D721Med (cell line): ENCODE results near the gene MPDU1.

Source experiments
- DNase-seq: peaks from one replicate; pipeline ENCODE4 v3.0.0; 2011; ENCODE audit warnings: low spot score; ENCODE audit not compliant: insufficient read length
- FAIRE-seq: peaks from 2 replicates; lab custom pipeline; 2011; peaks lifted over from hg19 to GRCh38; lab: Jason Lieb, UNC
- TF ChIP-seq, protein P1 (sequence below): IDR thresholded peaks from 2 replicates; pipeline ENCODE4 v1.5.1; 2012; ENCODE audit warnings: mild to moderate bottlenecking, control low read depth; ENCODE audit not compliant: insufficient read depth; ENCODE audit errors: missing control alignments

The MPDU1 gene

DNA sequence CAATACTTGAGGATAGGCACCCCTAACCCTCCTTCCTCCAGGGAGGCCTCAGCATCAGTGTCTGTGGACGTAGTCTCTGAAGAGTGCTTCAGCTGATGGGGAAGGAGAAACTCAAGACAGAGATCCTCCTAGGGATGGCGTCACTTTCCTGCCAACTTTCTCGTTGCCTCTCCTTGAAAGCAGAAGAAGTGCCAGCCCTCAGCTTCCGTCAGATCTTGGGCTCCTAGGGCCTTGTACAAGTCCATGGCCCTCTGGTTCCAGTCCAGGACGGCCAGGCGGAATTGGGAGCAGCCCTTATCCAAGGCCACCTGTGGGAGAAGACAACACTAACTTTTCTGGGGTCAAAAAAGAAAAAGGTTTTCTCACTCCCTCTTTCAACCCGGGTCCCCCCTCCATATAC is 42.7 kb downstream of the MPDU1 start:
- no peak for FAIRE-seq
- DNase-seq = no peak
- TF ChIP-seq, protein P1, sequence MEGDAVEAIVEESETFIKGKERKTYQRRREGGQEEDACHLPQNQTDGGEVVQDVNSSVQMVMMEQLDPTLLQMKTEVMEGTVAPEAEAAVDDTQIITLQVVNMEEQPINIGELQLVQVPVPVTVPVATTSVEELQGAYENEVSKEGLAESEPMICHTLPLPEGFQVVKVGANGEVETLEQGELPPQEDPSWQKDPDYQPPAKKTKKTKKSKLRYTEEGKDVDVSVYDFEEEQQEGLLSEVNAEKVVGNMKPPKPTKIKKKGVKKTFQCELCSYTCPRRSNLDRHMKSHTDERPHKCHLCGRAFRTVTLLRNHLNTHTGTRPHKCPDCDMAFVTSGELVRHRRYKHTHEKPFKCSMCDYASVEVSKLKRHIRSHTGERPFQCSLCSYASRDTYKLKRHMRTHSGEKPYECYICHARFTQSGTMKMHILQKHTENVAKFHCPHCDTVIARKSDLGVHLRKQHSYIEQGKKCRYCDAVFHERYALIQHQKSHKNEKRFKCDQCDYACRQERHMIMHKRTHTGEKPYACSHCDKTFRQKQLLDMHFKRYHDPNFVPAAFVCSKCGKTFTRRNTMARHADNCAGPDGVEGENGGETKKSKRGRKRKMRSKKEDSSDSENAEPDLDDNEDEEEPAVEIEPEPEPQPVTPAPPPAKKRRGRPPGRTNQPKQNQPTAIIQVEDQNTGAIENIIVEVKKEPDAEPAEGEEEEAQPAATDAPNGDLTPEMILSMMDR = no peak

DNA sequence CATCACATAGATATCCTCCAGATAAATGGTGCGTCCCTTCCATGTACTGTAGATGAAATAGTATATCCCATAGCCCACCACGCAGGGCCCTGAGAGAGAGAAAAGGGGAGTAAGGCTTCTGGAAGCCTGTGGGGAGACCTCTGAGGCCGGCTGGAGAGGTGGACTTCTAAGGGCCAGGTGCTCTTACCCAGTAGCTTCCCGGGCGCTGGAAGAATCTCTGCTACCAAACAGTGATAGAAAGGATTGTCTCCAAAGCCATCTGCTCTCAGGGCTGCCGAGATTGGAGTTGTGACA is 43.3 kb downstream of the MPDU1 start:
- FAIRE-seq (no peak), DNase-seq (no peak)
- TF ChIP-seq, protein P1 = no peak

DNA sequence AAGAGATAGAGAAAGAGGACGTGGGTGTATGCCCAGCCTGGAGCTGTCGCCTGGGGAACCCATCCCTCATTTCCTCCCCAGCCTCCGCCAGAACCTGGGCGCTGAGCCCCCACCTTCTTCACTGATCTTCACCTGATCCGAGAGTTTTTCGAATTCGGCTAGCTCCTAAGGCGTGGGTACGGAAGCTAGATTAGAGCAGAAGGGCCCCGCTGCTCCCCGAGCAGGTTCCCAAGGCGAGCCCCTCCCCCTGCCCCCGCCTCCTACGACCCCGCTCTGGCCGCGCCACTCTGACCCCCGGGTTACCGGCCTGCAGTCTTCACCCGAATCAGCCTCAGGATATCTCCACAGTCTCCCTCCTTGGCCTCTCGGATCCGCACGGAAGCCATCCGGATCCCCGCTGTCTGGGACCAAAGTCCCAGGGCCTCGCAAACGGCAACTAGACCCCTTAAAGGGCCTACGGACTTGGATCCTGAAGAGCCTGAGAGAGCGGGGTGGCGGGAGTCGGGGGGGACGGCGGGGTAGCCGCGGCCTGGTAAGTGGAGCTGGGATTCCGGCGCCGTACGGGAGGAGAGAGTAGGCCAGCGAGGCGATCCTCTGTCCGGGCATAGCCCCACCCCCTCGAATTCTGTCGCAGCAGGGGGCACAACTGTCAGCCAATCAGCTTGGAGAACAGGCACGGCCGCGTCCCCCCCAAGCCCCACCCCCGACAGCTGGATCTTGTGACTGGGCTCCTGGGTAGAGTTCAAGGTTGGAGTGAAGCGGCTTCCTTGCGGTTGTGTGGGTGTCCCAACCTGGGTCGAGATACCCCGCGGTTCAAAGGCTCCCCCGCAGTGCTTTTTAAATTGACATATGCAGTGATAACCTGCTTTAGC is 43.8 kb downstream of the MPDU1 start, which contains the start of gene SAT2:
Gene SAT2, minus strand, starts transcription at position 572 of the 872 bp plus-strand sequence. Its CDS starts 186 bp downstream, at position 386.
- FAIRE-seq (no peak), DNase-seq (peak; percentile 100)
- TF ChIP-seq, protein P1 = no peak

DNA sequence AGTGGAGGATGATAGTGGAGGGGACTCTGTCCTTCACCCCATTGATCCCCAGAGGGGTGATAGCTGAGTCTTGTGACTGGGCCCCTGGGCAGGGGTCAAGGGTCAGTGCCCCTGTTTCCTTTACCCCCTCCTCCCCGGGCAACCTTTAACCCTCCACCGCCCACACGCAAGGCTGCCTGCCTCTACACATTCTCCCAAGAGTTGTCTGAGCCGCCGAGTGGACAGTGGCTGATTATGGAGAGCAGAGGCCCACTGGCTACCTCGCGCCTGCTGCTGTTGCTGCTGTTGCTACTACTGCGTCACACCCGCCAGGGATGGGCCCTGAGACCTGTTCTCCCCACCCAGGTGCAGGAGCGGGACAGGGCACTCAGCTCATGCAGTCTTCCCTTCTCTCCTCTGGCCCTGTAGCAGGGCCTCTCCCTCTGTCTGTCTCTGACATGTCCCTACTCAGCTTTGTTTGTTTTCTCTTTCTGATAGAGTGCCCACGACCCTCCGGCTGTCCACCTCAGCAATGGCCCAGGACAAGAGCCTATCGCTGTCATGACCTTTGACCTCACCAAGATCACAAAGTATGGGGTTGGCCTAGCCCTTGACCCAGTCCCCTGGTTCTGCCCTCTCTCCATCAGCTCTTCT is 46.4 kb downstream of the MPDU1 start, which contains the start of gene SHBG:
Gene SHBG, plus strand, starts transcription at position 197 of the 633 bp plus-strand sequence. Its CDS starts 38 bp downstream, at position 235.
- FAIRE-seq (no peak), DNase-seq (no peak)
- TF ChIP-seq, protein P1 = no peak

DNA sequence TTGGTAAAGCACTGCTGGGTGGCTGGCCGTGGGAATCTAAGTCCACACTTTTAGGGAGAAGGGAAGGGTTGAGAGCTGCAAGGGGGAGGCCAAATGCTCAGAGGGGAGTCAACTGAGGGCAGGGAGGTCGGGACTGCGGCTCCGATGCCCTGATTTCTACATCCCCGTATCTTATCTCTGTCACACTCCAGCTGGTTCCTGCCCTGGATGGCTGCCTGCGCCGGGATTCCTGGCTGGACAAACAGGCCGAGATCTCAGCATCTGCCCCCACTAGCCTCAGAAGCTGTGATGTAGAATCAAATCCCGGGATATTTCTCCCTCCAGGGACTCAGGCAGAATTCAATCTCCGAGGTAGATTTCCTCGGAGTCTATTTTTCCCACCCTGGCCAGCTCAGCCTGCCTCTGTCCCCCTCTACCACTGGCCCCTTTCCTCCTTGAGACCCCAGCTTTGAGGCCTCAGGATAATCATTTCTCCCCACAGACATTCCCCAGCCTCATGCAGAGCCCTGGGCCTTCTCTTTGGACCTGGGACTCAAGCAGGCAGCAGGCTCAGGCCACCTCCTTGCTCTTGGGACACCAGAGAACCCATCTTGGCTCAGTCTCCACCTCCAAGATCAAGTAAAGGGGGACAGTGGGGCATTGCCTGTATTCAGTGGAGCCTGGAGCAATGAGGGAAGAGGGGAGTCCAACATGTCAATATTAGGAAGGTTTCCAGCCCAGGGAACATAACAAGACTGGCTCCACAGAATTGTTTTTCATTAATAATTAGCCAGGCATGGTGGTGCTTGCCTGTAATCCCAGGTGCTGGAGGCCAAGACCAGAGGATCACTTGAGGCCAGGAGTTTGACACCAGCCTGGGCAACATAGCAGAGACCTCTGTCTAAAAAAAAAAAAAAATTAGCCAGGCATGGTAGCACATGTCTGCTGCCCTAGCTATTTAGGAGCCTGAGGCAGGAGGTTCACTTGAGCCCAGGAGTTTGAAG is 48.0 kb downstream of the MPDU1 start:
- TF ChIP-seq, protein P1 = no peak
- FAIRE-seq = no peak
- peak; percentile 10 for DNase-seq

DNA sequence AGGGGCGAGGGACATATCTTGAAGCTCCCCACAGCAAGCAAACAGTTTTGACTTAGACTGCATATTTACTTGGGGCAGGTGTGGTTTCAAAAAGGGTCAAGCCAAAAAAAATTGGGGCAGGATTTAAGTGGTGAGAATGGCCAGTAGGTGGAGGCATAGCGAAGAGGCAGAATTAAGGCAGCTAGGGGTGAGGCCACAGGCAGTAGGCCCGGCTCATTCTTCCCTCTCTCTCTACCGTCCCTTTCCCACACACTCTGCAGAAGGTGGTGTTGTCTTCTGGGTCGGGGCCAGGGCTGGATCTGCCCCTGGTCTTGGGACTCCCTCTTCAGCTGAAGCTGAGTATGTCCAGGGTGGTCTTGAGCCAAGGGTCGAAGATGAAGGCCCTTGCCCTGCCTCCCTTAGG is 48.8 kb downstream of the MPDU1 start:
- DNase-seq (no peak), FAIRE-seq (no peak)
- TF ChIP-seq, protein P1 = peak; percentile 36
